EH (cell line): Measurements from ENCODE around the gene ANKS1B.
"Not testable (repeated sequence)": the region's sequence is repeated elsewhere in the genome, so short reads cannot be mapped to it uniquely, and the experiment has no call there.

Source experiments
- DNase-seq: peaks from one replicate; pipeline ENCODE4 v3.0.0-alpha.2; 2015; ENCODE audit warnings: low read depth

ANKS1B gene

DNA sequence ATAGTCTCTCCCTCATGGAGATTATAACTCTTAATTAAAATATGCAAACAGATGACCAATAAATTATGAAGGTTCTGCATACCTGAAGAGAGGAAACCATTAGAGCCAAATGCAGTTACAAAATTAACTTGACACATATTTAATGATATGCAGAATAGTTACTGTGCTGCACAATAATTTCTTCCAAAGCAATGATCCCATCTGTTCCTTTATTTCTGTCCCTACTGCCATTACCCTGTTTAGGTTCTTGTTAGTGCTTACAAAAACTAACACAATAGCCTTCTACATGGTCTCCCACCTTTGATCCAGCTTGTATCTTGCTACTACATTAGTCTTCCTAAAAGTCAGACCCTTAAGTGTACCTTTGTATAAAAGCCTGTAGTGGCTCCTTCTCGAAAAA is 928.5 kb downstream of the ANKS1B start:
- DNase-seq, result no peak

DNA sequence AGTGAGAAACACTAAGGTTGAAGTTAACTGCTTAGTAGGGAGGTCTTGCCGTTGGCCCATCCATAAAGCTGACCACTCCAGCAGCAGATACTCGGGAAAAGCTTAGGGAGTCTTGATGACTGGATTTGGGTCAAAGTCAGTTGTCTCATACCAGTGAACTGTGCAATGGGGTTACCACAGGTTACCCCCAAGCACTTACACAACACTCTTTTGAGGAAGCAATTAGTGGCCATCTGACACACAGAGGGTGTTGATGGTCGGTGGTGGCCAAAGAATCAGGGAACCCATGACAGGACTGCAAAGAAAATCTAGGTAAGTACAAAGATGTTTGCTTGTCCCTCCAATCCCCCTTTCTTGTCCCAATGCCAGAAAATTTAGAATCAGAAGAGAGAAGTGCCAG is 929.4 kb downstream of the ANKS1B start:
- no peak for DNase-seq

DNA sequence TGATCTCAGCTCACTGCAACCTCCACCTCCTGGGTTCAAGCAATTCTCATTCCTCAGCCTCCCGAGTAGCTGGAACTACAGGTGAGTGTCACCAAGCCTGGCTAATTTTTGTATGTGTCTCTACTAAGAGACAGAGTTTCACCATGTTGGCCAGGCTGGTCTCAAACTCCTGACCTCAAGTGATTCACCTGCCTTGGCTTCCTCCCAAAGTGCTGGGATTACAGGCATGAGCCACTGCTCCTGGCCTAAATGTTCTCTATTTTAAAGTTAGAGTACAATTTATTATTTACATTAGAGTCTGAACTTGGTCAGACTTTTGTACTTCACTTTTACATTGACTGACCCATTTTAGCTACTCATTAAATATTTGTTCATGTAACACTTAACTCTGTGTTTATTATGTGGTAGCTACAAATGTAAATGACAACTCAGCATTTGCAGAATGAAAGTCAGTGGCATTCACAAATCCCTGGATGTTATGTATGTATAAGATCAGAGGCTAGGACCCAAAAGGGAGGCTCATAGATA is 930.1 kb downstream of the ANKS1B start:
- no peak for DNase-seq

DNA sequence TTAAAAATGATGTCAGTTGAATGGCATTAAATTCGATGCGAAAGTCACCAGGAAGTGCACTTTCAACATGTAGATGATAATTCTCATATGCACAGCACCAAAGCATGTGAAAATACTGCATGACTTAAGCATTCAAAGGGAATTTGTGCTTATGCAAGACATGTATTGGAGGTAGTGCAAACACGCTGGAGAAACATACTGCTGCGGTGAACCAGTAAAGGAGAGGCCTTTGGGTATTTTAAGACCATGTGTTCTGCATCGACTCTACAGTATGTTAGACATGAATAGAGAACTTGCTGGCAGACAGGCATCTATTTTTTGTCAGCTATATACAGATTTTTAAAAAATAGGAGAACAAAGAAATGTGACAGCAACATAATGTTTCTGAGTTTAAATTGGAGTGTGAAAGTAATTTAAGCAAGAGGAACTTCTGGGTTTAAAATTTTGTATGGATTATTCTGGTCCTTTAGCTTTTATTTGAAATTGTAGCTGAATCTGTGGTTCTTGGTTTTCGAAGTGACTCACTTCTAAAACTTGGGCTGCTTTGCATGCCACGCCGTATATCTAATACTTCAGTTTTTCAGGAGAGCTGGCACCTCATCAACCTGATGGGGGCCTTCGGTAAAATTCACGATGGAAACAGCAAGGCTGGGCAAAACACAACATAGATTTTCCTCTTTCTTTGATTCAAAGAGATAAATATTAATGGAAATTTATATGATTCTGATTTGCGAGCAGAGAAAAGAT is 930.9 kb downstream of the ANKS1B start:
- no peak for DNase-seq

DNA sequence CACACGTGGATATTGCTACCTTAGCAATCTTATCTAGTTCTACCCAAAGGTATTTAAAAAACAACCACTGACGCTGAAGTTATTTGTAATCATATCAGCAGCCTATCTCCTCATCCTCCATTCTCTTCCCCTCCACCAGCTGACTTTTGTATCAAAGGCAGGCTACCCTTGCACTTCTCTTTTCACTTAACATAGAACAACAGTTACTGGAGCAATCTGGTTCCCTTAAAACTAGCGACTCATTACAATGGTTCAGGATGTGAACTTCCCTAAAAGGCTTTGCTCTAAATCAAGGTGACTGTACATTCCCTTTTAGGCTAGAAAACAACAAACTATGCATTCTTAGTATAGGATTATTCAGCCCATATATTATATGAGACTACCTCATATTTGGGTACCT is 935.0 kb downstream of the ANKS1B start:
- no peak for DNase-seq

DNA sequence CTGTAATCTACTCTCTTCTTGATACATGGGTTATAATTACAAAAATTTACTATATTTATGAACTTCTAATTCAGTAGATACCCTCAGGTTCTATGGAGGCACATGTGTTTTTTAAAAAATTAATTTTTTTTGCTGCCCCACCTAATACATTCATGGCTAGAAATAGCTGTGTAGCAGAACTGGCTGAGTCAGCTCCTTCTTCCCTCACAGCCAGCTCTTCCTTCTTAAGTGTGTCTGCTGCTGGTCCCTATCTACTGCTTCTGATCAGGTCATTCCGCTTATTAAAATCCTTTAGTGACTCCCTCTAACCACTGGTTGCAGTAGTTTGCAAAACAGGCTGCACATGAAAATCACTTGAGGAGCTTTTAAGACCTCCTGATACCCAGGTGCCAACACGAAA is 939.6 kb downstream of the ANKS1B start:
- no peak for DNase-seq

DNA sequence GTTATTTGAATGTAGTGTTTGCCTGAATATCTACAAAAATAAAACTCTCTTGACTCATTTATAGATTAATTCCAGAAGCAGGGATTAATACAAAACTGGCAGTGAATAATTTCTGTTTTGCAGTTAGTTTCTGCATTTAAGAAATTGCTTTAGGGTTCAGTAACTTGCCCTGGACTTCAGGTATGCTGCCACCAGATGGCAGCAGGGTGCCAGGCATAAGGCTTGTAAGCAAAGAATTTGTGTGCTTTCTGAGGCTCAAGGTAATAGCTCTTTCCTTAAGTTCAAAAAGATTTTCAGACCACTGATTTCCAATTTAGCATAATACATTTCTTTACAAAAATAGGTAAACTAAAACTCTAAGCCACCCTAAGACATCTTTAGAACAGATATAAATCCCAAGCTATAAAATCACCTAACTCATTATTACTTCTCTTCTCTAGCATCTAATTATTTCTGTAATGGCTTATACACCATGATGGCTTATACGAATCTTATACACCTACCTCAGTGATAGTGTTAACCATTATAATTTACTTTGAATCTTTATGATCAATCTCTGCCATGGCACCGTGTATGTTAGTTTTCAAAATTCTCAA is 941.3 kb downstream of the ANKS1B start:
- DNase-seq, result peak; percentile 55

DNA sequence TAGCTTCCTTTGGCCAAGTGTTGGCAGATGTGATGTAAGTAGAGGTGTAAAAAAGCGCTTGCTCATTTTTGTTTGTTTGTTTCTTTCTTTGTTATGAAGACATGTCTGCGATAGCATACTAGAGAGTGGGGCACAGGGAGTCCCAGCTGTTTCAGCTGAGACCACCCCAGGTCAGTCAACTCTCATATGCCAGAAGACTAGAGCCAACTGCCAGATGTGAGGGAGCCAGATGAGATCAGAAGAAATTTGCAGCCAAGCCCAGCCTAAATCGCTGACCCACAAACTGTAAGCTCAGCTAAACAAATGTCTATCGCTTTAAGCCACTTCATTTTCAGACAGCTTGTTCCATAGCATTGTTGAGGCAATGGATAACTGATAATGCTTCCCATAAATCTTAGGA is 942.5 kb downstream of the ANKS1B start:
- no peak for DNase-seq

DNA sequence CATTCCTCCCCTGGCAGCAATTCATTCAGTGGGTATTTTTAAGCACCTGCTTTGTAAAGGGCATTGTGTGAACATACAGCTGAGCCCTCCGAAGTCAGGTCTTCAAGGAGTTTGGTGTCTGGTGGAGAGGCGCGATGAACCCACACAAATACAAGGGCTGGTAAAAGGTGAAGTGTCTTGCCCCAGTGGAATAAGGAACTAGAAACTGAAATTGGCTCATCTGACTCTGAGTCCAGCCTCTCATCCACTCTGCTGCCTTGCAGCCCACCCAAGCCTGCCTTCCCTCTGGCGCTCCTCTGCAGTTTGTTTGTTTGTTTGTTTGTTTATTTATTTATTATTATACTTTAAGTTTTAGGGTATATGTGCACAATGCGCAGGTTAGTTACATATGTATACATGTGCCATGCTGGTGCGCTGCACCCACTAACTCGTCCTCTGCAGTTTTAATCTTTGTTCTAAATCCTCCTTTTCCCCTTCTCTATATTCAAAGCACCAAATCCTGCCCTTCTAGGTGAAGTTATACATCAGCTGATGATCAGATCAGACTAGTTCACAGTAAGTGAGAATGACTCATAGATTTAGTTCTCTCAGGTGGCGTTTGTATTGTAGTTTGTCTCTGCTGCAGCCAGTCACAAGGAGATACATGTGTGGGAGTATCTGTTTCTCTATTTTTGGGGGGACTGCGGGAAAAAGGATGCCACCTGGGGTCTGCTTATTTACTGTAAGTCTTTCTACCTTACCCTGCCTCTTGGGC is 945.2 kb downstream of the ANKS1B start:
- no peak for DNase-seq

DNA sequence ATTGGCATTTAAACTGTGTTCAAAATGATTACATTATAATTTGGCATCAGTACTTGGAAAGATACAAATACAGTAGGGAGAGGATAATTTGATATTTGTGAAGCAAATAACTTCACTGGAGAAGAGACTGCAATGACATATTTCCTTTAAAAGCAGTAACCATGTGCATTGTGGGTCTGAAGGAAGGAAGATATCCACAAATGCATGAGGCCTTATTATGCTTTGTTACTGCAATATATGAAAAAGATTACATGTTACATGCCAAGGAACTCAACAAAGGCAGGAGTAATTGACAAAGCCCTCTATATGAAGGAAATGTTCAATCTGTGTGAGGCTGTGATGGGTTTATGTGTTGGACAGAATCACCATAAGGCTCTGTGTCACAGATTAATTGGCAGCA is 948.2 kb downstream of the ANKS1B start:
- no peak for DNase-seq

DNA sequence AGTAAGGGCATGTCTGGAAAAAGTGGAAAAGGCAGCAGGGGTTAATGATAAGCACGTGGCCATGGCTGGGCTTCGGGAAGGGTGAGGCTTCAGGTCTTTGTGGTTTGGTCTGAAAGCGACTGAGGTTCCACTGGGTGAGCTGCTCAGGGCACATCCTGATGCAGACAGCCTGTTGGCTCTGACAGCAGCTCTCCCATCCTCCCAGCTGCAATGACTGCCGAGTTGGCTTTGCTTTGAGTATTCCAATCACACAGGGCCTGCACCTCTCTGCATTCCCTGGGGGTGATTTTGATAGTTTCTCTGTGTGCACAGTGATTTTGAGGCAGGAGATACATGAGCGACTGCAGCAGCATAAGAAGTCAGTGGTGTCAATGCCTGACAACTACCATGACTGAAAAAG is 948.9 kb downstream of the ANKS1B start:
- DNase-seq, result no peak

DNA sequence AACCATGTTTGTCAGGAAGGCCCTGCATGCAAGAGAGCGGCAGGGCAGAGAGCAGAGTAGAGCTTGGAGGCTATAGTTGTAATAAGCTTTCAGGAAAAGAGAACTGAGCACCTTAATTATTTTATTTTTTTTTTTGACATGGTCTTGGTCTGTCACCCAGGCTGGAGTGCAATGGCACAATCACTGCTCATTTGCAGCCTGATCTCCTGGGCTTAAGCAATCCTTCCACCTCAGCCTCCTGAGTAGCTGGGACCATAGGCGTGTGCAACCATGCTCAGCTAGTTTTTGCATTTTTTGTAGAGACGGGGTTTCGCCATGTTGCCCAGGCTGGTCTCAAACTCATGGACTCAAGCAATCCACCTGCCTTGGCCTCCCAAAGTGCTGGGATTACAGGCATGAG is 950.5 kb downstream of the ANKS1B start:
- DNase-seq, result not testable (repeated sequence)

DNA sequence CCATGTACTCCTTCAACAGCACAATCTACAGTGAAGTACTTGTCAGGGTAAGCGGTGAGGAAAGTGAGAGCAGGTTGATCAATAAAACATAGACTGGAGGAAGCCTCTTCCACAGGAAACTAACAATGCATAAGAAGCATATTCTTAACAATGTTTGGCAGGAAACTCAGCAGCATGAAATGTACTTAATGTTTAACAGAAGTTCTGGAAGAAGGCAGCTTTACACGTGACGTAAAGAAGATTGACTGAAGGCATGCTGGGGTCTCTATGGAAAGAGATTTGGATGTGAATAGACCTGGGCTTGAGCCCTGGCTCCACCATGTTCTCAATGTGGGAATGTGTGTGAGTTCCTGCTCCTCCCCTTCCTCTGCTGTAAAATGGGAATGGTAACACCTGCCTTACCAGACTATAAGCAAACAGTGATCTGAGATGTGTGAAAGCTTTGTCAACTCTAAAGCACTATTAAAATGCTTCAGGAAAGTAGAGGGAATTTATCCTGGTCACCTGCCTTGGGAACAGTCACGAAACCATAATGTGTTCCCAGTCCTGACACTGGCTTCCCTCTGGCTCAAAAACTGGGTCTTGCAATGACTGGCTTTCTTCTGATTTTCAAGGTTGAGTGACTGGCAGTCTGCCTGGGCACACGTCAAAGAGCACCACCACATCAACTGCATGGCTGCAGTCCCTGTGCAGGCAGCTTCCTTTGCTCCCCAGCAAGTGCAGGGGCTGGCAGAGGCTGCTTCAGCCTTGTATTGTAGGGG is 955.0 kb downstream of the ANKS1B start:
- no peak for DNase-seq

DNA sequence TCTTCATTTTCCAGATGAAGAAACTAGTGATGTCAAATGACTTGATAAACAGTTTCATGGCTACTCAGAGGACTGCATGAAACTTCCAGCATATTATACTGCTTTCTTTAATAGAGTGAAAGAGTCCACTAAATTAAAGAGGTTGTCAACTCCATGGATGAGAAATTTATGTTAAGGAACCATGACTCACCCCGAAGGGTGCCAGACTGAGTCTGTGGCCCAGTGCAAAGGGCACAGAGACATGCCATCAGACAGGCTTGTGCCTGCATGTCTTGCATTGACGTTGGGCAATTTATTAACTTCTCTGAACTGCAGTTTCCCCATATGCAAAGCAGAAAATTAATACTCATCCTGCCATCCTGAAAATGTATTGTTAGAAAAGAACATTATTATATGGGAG is 957.3 kb downstream of the ANKS1B start:
- no peak for DNase-seq

DNA sequence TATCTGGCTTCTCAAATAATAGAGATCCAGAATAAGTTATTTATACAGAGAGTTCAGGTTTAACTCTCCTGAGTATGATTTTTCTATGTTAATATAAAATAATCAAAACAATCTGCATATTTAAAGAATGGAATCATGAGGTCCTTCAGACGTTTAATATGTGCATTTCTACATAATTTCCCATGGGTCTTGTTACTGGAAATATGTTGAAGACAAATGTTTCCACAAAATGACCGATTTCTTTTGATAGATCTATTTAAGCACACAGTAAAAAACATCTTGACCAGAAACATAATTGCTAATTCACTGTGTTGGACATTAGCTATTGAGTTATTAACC is 957.7 kb downstream of the ANKS1B start:
- no peak for DNase-seq

DNA sequence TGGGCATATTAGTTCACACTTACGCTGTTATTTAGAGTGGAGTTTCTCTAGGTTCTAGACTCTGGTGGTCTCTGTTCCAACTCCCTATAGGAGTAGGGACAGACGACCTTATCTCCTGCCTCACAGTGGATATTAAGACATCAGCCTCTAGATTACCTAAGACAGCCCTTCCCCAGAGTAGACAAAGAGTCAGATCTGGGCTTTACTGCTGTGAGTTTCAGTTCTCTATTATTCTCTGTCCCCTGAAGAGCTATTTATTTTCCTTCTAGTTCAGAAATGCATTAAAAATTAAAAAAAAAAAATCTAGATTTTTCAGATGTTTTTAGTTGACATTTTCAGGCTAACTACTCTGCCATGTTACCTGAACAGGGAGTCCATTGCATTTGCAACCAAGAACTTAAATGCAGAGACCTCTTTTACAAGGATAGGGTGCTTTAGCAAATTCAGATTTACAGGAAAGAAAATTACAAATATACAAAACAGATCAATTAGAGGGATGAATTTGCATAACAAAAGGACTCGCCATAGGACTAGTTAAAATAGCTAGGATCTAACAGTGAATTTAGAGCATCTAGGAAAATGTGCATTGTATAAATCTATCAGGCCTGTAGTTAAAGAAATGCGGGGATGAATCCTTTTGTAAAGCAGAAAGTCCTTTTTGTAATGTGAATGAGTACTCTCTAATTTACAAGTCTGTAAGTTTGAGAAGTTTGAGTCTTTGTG is 958.2 kb downstream of the ANKS1B start:
- no peak for DNase-seq

DNA sequence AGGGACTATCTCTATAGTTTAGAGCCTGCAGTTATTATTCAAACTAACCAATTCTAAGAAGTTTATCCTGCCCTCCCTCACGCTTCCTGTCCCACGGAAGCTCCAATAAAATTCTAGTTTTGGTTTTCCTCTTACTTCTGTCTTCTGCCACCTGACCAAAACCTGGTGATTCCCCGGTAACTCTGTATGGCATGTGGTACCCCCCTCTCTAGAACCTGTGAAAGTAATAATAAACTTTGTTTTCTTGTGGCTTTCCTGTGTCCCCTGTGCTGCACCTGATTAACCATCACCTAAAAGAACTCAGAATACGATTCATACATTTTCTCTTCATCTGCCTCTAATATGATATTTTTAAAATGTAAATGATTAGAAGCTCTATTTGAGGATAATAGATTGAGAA is 959.9 kb downstream of the ANKS1B start:
- DNase-seq, result no peak

DNA sequence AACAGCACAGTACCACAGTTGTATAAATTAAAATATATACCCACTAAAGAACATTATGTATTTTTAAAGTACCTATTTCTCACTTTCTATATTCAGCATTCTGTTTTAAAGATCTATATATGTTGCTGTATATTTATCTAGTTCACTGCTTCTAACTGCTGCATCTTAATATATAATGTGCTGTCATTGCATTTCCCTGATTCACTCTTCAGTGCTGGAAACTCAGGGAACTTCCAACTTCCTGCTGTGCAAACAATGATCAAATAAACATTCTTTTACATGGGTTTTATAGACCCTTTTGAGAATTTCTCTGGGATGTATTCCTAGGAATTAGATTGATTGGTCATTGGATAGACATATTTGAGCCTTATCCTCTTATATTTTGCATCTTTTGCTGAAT is 960.5 kb downstream of the ANKS1B start:
- DNase-seq, result no peak

DNA sequence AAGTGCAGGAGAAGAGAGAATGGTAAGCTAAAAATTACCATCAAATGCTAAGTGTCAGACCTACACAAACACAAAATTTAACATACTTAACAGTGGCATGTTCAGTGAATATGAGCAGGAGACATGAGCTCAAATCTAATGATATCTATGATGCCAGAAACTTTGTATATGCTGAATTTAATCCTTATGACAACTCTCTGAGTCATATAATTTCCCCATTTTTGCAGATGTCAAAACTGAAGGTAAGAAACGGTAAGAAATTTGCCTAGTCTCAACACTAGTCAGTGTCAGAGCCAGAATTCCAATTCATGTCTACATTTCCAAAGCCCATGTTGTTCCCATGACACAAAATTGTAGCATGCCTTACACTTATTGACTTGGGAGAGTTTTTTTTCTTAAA is 963.9 kb downstream of the ANKS1B start:
- DNase-seq, result no peak

DNA sequence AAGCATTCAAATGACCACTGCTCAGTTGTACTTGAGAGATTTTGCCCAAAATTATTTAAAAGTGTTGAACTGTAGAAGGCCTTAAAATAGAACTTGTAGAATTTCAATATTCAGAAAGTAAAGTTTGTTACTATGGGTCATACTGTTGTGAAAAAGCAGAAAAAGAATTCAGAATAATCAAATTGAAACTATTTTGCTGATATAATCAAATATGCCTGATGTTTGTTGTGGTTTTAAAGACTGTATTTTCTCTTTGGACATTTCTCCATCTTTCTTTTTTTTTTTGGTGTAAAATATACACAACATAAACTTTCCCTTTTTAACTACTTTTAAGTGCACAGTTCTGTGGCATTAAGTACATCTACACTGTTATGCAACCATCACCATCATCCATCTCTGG is 964.9 kb downstream of the ANKS1B start:
- no peak for DNase-seq

DNA sequence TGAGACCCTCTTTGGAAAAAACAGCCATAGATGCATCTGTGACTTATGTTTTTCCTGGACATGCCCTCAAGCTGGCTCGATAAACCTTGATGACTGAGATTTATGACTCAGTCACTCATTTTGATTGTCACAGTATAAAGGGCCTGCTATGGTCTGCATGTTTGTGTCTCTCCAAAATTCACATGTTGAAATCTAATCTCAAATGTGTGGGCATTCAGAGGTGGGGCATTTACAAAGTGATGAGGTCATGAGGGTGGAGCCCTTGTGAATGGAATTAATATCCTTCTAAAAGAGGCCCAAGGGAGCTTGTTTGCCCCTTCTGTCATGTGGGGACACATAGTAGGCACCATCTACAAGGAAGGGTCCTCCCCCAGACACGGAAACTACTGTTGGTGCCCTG is 966.8 kb downstream of the ANKS1B start:
- DNase-seq, result no peak
